Activated naive CD4-positive, alpha-beta T cell treated with Interleukin-2 at 50 U/mL for 16 hours (primary cell): ENCODE data around the gene SSR3.
"Not testable (repeated sequence)": the region's sequence is repeated elsewhere in the genome, so short reads cannot be mapped to it uniquely, and the experiment has no call there.

Experiments
- DNase-seq: peaks from one replicate; pipeline ENCODE4 v3.0.0-alpha.2; 2020

The SSR3 gene

GRCh38 chr3:156575641-156576040 is 20.7 kb upstream of the SSR3 start:
- no peak for DNase-seq

- not testable (repeated sequence) for DNase-seq
Observed at GRCh38 chr3:156569881-156570280, 15.0 kb upstream of the SSR3 start.

- DNase-seq, result not testable (repeated sequence)
Observed at GRCh38 chr3:156569016-156569415, 14.1 kb upstream of the SSR3 start.

- no peak for DNase-seq
Observed at GRCh38 chr3:156563900-156564682, 9.2 kb upstream of the SSR3 start.

- DNase-seq, result not testable (repeated sequence)
Observed at GRCh38 chr3:156562486-156562885, 7.6 kb upstream of the SSR3 start.

GRCh38 chr3:156561533-156561932 is 6.6 kb upstream of the SSR3 start:
- no peak for DNase-seq

GRCh38 chr3:156559321-156559720 is 4.4 kb upstream of the SSR3 start:
- no peak for DNase-seq

GRCh38 chr3:156558389-156558788 is 3.5 kb upstream of the SSR3 start:
- DNase-seq, result no peak

GRCh38 chr3:156554515-156554841 is 439 bp downstream of the SSR3 start:
- DNase-seq, result no peak

- peak; percentile 21 for DNase-seq
Observed at GRCh38 chr3:156553705-156554356, 1.1 kb downstream of the SSR3 start.

GRCh38 chr3:156552973-156553372 is 1.9 kb downstream of the SSR3 start:
- DNase-seq, result no peak

- no peak for DNase-seq
Observed at GRCh38 chr3:156551746-156552145, 3.2 kb downstream of the SSR3 start.

GRCh38 chr3:156551261-156551660 is 3.7 kb downstream of the SSR3 start:
- DNase-seq, result no peak

GRCh38 chr3:156548902-156549301 is 6.0 kb downstream of the SSR3 start:
- DNase-seq, result no peak

- DNase-seq, result no peak
Observed at GRCh38 chr3:156548041-156548687, 6.8 kb downstream of the SSR3 start.

- no peak for DNase-seq
Observed at GRCh38 chr3:156547637-156548036, 7.3 kb downstream of the SSR3 start.

GRCh38 chr3:156543043-156543555 is 11.8 kb downstream of the SSR3 start:
- DNase-seq, result no peak

GRCh38 chr3:156542101-156543042 is 12.5 kb downstream of the SSR3 start:
- no peak for DNase-seq

- DNase-seq, result no peak
Observed at GRCh38 chr3:156539802-156540201, 15.1 kb downstream of the SSR3 start.

GRCh38 chr3:156539051-156539450 is 15.9 kb downstream of the SSR3 start:
- DNase-seq, result no peak

- no peak for DNase-seq
Observed at GRCh38 chr3:156536524-156537316, 18.2 kb downstream of the SSR3 start.

GRCh38 chr3:156535798-156536197 is 19.1 kb downstream of the SSR3 start:
- DNase-seq, result no peak
